Neural cell (in vitro differentiated cells): ENCODE results near the gene PHF3.

Source experiments
- CTCF ChIP-seq: fragments of 450-650 bp; IDR thresholded peaks from 2 replicates; pipeline ENCODE4 v1.5.1; 2014; ENCODE audit warnings: antibody characterized with exemption, mild to moderate bottlenecking, moderate library complexity; ENCODE audit not compliant: poor library complexity, severe bottlenecking
- EZH2 ChIP-seq: fragments of 200-600, 300-800 bp; shearing (Covaris generic), sonication (generic); IDR thresholded peaks from 2 replicates; pipeline ENCODE4 v1.6.1; 2014; ENCODE audit warnings: antibody characterized with exemption, low read length, borderline replicate concordance, mild to moderate bottlenecking; ENCODE audit not compliant: insufficient read depth, poor library complexity, severe bottlenecking
- TAF1 ChIP-seq: IDR thresholded peaks from 2 replicates; pipeline ENCODE4 v1.6.1; 2012; ENCODE audit warnings: low read depth

GRCh38 chr6:63600136-63600535 lies 35.5 kb upstream of the PHF3 start:
- TF ChIP-seq CTCF (no peak), TAF1 (no peak), EZH2 (no peak)
